HTERT RPE-1 (cell line): ENCODE results near the gene ZFYVE28.
"Not testable (repeated sequence)": the region's sequence is repeated elsewhere in the genome, so short reads cannot be mapped to it uniquely, and the experiment has no call there.

Experiments
- in situ Hi-C: fragments of 300-500 bp; cut with MboI; formaldehyde crosslinking; loops from 4 replicates; pipeline ENCODE4 v1.14.3; 2020; ENCODE audit warnings: low sequenced_read_pairs

Gene ZFYVE28

GRCh38 chr4:2275546-2276251 is 142.7 kb downstream of the ZFYVE28 start:
- in situ Hi-C loops, result no loop called here

- in situ Hi-C loops, result not testable (repeated sequence)
Observed at GRCh38 chr4:2275044-2275397, 143.4 kb downstream of the ZFYVE28 start.

GRCh38 chr4:2274320-2275043 is 144.0 kb downstream of the ZFYVE28 start:
- in situ Hi-C loops, result no loop called here

GRCh38 chr4:2273657-2274319 is 144.7 kb downstream of the ZFYVE28 start:
- in situ Hi-C loops, result no loop called here

GRCh38 chr4:2273221-2273620 is 145.2 kb downstream of the ZFYVE28 start:
- in situ Hi-C loops, result no loop called here

- in situ Hi-C loops, result no loop called here
Observed at GRCh38 chr4:2272828-2273120, 145.7 kb downstream of the ZFYVE28 start.

- in situ Hi-C loops, result no loop called here
Observed at GRCh38 chr4:2272026-2272827, 146.2 kb downstream of the ZFYVE28 start.

- in situ Hi-C loops, result no loop called here
Observed at GRCh38 chr4:2271279-2272025, 147.0 kb downstream of the ZFYVE28 start.

GRCh38 chr4:2270341-2271165 is 147.9 kb downstream of the ZFYVE28 start:
- in situ Hi-C loops, result no loop called here

GRCh38 chr4:2269618-2270163 is 148.8 kb downstream of the ZFYVE28 start:
- in situ Hi-C loops, result no loop called here

GRCh38 chr4:2269206-2269531 is 149.3 kb downstream of the ZFYVE28 start:
- in situ Hi-C loops, result no loop called here

GRCh38 chr4:2268357-2269205 is 149.9 kb downstream of the ZFYVE28 start:
- in situ Hi-C loops, result no loop called here

- in situ Hi-C loops, result no loop called here
Observed at GRCh38 chr4:2267841-2268240, 150.6 kb downstream of the ZFYVE28 start.

GRCh38 chr4:2267320-2267811 is 151.1 kb downstream of the ZFYVE28 start:
- in situ Hi-C loops, result no loop called here

- in situ Hi-C loops, result no loop called here
Observed at GRCh38 chr4:2266821-2267220, 151.6 kb downstream of the ZFYVE28 start.

GRCh38 chr4:2266181-2266580 is 152.3 kb downstream of the ZFYVE28 start:
- in situ Hi-C loops, result no loop called here

GRCh38 chr4:2265113-2266110 is 153.0 kb downstream of the ZFYVE28 start:
- in situ Hi-C loops, result no loop called here
